HG03045 (cell line): ENCODE results near the gene BCAS3.

ENCODE experiments used
- ATAC-seq: cut with Tn5 transposase; IDR thresholded peaks from one replicate; pipeline ENCODE4 v1.9.1; 2021; ENCODE audit warnings: mild to moderate bottlenecking, moderate library complexity; ENCODE audit not compliant: unreplicated experiment

Gene BCAS3

DNA sequence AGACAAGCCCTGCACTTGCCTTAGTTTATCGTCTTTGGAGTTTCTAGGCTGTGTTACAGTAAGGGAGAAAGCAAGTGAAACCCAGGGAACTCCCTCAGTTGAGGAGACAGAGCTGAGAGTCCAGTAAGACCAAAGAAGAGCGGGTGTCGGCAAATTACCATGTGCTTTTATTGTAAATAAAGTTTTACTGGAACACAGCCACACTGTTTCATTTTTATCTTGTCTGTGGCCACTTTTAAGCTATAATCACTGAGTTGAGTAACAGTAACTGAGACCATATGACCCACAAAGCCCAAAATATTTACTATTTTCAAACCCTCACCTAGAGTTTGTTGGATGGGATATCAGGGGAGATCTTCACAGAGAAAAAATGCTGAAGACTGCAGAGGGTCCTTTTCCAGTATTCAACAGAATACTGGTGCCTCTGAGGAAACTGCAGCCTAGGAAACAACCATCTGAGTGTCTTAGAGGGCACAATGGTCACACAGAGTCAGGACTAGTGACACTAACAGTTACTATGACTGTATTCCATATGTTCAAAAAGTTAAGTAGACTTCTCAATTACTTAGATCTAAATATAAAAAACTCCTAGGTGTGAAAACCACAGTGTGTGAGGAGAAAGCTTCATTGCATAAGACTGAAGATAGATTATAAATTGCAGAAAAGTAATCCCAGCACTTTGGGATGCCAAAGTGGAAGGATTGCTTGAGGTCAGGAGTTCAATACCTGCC, 370.9 kb downstream of the BCAS3 start:
- ATAC-seq = no peak

DNA sequence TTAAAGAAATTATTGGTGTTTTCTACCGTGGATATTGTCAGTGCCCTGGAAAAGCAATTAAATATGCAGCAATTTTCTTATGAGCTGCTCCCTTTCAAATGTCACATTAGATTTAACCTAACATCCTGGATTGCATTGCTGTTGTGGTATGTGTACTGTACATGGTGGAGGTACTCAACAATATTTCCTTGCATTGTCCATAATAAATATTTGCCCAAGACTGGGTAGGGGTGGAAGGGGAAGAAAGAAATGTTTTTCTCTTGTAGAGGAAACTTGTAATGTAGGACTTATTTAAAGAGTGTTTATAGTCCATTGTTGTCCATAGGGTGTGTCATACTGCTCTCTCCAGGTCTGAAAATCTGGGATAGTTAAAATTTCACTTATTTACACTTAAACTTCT, 375.8 kb downstream of the BCAS3 start:
- no peak for ATAC-seq

DNA sequence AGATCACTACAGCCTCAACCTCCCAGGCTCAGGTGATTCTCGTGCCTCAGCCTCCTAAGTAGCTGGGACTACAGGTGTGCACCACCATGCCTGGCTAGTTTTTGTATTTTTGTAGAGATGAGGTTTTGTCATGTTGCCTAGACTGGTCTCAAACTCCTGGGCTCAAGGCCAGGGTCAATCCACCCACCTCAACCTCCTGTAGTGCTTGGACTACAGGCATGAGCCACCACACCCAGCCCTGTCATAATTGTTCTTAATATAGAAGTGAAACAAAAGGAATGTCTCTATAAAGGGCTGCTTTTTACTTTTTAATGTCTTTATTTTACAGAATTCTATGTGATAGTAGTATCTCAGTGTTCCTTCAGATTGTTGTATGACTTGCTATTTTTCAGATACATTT, 376.8 kb downstream of the BCAS3 start:
- ATAC-seq = no peak

DNA sequence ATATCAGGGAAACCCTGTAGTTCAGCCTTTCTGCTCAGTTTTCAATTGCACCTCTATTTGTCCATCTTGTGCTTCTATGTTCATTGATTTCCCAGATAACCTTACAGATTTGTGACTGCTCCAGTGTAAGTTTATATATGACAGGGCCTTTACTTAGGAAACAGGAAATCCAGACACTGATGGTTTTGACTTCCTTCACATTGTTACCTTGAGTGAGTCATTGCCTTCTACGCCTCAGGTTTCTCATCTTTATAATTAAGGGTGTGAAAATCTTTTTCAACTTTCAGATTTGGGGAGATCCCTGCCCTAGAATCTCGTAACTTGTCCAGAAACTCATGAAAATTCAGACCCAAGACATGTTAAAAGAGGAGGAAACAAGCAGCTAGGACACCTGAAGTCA, 379.6 kb downstream of the BCAS3 start:
- ATAC-seq = no peak

DNA sequence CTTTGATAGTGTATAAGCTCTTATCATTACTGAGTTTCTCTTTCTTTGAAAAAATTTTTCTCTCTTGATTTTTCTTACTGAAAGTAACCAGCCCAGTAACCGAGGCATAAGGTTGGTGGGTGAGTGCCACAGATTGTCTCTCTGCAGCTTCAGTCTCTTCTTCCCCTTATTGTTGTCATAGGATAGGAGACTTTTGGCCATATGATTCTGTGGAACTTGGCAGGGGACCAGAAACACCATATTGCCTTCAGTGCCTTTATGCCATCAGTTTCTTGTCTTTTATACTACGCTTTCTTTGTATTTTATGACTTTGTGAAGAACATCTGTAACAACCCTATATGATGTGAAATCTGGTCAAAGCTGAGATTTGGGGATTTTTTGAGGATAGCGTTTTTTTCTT, 380.4 kb downstream of the BCAS3 start:
- no peak for ATAC-seq

DNA sequence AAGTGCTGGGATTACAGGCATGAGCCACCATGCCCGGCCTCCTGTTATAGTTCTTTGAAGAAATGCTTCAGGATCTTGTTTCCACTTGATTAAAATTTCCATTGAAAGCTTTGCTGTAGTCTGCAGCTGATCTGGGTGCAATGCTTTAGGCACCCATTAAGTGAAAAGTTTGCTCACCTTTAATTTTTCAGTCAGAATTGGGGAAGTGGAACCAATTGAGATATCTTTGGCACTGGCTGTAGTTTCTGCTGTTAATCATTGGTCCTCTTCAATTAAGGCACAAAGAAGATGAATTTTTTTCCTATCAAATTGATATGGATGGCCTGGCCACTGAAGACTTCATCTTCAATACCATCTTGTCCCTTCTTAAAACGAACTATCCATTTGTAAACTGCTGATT, 385.9 kb downstream of the BCAS3 start:
- ATAC-seq = no peak

DNA sequence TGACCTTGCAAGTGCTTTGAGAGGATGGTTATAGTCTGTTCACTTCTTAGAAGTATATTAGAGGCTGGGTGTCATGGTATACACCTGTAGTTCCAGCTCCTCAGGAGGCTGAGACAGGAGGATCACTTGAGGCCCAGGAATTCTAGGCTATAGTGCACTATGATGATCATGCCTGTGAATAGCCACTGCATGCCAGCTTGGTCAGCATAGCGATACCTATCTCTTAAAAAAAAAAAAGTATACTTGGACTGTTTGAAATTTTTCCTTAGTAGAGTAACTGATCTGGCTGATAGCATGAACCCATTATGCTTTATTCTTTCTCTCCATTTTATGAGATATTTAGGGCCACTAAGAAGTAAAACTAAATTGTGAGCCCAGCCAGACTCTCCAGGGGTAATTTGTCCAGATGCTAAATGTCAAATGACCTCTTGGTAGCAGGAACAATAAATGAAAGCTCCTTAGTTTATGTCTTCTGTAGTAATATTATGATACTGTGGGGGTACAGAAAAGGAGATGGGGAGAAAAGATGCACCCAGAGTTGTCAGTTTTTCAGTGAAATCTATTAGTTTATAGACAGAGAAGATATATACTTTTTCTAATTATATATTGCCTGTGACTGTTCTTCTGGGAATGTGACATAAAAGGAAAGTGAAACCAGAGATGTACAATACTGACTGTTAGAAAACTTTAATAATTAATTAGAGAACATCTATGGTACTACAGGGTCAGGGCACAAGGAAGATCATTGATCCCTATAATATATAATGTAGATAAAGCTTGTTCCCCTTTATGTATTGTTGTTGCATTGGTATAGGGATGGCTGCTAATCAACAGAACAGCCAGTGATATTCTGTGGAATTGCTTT, 386.7 kb downstream of the BCAS3 start:
- ATAC-seq = no peak

DNA sequence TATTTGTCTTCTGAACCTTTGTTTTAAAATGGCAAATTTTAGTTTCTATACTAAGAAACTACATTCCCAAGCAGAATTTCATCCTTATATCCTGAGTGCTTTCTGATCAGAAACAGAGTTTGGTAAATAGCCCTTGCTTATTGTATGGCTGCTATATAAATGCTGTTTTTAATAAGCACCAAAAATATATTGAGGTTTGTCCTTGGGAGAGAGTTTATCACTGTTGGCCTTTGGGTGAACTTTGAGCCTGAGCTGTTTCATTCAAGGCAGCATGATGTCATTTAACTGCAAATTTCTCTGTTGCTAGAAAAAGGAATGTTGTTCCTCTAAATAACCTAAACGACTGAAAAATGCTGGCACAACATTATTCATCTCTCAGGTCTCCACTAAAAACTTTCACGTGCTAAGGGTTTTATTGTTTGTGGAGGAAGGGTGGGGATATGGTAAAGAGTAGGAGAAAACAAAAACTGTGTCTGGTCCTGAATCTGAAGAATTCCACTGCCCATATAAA, 387.7 kb downstream of the BCAS3 start:
- no peak for ATAC-seq

DNA sequence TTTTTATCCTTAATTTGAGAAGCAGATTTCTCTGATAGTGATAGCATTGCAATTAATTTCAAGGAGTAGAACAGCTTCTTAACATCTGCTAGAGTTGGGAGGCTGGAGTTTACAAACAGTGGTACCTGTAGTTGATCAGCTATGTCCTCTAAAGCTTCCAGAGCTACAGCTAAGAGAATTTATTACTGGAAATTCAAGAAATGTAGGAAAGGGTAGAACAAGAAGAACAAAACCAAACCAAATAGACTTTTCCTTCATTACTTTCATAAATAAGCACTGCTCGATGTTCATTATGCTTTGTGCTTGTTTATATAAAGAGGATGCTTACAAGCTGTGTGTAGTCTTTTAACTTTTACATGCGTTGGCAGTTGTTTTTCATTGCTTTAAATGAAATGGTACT, 388.4 kb downstream of the BCAS3 start:
- no peak for ATAC-seq

DNA sequence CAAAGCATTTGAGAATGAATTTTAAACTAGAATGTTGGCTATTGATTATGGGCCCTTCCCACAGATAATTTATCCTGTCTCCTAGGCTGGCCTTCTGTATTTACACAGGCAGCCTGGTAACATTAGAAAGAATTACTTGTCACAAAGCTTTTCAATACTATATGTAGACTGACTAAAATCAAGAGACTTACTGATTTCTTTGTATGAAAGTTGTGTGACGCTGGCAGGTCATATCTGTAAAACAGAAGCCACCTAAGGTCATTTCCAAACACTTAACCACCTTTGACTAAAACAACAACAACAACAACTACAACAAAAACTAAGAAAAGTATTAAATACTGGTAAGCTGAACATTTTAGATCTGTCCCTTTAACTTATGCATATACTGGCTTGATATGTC, 393.0 kb downstream of the BCAS3 start:
- no peak for ATAC-seq

DNA sequence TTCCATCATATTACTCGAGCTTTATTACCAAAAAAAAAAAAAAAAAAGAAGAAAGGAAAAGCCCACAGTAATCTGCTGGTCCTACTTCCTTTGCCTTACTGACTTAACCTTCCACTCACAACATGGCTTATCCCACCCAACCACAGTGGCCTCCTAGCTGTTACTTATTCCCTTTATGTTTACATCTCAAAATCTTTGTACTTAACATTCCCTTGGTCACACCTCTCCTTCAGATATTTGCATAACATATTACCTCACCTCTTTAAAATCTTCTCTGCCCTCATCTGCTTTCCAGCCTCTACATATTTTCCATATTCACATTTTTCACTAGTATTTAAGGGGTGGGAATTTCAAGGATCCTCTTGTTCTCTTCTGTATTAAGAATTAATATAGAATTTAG, 395.0 kb downstream of the BCAS3 start:
- no peak for ATAC-seq

DNA sequence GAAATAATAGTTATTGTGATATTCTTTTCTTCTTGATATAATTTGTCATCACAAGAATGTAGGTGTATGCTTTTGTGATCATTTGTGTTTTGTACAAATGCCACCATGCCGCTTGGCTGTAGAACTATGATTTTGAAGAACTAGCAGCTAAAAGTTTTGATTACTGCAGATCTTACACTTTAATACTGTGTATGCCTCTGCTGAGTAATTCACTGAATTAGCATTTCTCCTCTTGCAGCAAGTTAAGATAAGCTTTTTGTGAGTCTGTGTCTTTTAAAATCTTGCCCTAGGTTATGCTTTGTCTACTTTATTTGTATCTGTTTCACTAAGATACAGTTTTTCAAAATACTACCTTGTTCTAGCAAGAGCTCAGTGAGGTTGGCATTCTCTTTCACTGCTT, 395.5 kb downstream of the BCAS3 start:
- no peak for ATAC-seq

DNA sequence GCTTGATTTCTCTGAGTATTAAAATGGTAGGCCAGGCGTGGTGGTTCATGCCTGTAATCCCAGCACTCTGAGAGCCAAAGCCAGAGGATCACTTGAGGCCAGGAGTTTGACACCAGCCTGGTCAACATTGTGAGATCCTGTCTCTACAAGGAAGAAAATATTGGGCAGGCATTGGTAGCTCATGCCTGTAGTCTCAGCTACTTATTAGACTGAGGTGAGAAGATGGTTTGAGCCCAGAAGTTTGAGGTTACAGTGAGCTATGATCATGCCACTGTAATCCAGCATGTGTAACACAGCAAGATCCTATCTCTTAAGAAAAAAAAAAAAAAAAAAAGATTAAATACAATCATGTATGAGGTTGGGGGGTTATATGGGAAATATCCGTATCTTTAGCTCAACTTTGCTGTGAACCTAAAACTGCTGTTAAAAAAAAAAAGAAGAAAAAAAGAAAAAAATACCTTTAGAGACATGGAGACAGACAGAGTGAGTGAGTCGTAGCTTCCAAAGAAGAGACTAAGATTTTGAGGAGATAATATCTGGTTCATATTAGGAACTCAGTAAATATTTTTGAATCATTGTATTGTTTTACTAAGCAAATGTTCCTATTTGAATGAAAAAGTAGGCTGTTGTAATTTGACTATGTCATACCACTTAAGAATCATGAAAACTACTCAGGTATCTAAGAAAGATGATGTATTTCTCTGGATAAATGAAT, 396.3 kb downstream of the BCAS3 start:
- no peak for ATAC-seq

DNA sequence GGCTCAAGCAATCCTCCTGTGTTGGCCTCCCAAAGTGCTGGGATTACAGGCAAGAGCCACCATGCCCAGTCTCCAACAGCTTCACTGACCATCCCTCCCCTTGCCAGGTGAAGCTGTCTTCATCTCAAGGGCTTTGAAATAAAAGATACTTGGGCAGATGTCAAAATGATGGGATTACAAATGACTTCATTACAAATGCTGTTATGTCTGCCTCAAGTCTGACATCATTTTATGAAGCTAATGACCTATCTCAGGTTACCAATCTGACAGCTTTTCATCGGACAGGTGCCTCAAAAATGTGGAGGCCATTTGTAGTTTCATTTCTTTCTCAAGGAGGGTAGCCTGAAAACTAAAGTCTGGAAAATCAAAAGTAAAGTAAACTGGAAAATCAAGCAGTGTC, 398.3 kb downstream of the BCAS3 start:
- ATAC-seq = no peak

DNA sequence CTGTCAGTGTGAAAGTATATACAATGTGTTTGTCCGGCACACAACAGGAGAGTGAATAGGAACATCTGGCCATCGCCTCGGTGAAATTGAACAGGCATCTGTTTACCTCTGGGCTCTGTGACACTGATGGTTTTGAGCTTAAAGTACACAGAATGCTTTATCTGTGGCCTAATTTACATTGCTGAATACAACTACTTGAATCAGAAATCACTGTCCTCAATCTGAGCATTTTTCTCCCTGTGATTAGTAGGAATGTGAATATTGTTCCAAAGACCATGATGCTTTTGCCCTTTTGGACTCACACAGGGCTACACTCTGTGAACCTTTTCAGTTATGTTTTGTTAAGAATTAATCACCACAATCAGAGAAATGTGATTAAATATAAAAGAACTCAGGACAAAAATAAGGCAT, 399.0 kb downstream of the BCAS3 start:
- no peak for ATAC-seq

DNA sequence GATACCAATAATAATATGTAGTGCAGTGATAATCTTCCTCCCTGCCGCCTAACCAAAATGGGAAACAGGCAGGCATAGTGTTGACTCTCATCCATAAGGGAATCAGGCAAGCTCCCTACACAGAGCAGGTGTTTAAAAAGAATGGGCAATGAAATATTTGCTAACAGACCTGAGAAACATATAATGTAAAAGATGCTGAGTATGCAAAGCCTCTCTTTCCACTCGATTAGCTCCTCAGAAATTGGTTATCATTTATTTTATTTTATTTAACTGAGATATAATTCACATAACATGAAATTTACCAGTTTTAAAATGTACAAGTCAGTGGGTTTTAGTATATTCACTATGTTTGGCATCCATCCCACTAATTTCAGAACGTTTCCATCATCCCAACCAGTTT, 404.3 kb downstream of the BCAS3 start:
- no peak for ATAC-seq

DNA sequence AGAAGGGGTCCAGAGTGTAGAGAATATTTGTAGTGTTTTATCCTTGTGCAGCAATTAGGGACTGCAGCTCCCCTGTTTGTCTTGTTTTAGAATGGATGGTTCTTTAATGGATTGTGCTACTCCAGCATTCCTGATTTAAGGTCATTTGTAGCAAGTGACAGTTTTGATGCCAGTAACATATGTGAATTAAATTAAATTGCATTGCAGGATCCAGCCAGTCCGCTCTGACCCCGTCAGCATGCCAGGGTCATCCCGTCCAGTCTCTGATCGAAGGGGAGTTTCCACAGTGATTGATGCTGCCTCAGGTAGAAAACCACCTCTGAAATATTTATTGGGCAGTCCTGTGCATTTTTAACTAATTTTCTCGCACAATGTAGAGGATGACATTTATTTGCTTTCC, 406.6 kb downstream of the BCAS3 start:
- no peak for ATAC-seq

DNA sequence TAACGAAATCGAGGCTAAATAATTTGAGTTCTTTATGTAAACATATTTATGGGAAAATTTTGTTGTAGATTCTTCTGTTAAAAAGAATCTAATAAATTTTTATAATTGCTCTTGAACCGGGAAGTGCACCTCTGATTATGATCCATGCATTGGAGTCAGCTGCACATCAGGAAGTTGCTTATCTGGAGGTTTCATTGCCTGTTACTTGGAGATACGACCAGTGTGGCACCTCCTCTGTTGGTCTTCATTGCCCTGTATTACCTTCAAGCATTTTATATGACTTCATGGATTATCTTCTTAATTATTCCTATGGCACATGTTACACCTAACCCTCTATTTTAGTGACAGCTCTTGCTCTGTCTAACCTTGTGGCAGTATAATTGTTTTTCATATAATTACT, 409.4 kb downstream of the BCAS3 start:
- ATAC-seq = no peak

DNA sequence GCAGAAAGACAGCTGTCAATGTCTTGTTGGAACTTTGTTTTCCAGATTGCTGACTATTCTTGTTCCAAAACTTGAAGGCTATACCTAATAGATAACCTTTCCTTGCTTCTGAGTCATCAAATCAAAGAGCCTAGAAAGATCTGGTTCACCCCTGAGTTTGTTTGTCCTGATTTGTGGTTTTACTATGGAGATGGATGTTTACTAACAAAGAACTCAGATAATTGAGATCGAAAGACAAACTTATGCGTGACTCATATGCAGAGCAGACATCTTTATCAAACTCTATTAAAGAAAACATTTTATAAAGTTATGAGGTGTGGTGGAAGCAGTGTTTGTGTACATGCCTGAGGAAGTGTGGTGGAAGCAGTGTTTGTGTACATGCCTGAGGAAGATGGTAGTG, 410.9 kb downstream of the BCAS3 start:
- no peak for ATAC-seq

DNA sequence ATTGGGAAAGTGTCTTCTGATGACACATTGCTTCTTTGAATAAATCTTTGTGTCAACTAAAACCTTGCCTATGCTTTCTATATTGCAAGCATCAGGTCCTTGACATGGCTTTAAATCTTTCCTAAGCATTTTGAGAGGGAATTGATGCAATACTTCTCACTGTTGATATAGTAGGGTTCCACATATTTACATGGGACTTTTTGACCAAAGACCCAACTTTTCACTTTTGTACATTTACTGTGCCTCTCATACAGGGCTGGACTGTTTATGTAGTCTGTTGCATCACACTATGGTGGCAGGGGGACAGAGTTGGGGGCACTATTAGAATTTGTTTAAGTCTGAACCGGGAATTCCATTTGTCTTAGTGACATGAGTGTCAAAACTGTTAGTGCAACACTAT, 413.4 kb downstream of the BCAS3 start:
- no peak for ATAC-seq

DNA sequence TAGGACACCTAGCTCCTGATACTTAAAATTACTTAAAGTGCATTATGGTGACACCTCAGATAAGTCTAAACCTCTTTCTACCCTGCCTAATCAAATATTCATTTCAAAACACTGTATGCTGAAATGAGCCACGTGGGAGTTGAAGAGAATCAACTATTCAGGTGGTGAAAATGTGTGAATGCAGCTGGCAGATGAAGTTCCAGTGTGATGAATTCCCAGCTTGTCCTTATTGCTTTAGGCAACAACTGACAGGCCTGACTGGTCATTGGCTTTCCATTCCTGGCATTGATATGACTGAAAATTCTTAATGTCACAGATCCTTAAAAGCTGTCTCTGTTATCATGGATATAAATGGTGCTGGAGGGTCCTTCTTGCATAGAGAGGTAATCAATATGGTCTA, 420.1 kb downstream of the BCAS3 start:
- no peak for ATAC-seq

DNA sequence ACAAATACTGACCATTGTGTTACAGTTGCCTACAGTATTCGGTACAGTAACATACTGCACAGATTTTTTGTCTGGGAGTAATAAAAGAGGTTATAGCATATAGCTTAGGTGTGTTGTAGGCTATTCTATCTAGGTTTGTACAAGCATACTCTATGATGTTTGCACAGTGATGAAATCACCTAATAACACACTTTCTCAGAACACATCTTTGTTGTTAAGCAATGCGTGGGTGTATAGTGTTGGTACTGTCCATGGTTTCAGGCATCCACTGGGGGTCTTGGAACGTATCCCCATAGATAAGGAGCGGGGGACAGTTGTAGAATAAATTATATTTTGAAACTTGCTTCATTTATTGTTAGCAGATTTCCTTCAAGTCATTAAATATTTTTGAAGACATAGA, 428.7 kb downstream of the BCAS3 start:
- no peak for ATAC-seq
